ENCODE measurements around the gene SGCA. TPM values are rescaled to one million over a fixed set of nuclear protein-coding genes. Genes with fewer than 3 reads are reported as not detected.

The SGCA gene
- total and polyA plus RNA-seq, 2 of the 8 experiments (the other 6 are each of a cell fraction or from before 2014, with no cell fraction given), result 0.12 TPM; not detected in 1

DNA sequence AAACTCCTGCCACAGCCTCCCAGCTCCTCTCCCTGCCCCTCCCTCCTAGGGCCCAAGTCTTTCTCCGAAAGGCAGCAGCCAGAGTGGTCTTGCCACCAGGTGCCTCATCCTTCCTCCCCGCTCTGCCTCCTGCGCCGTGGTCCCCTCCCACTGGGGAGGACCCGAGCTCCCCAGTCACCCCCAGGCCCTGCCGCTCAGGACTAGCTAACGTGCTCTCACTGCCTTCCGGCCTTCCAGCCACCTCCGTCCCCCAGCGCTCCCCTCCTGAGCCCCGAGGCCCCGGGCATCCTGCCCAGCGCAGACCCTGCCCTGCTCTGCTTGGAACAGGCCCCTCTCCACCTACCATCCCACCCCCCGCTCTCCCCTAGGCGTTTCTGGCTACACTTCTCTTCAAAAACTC lies 55.0 kb downstream of the SGCA start (continued):
- TF ChIP-seq CHD7 (IDR thresholded peaks at IDR 0.05; ENCODE audit: insufficient replicate concordance, low read length), result no peak
- TF ChIP-seq CHD2 (IDR thresholded peaks at IDR 0.05; ENCODE audit: low read length), result no peak
- TF ChIP-seq NRF1 (IDR thresholded peaks at IDR 0.05; ENCODE audit: low read depth, low read length), result no peak
- TF ChIP-seq BCL11A (IDR thresholded peaks at IDR 0.05; ENCODE audit: low read depth in 2 of 2, low read length in 2 of 2), result no peak
